Activated naive CD8-positive, alpha-beta T cell treated with anti-CD3 and anti-CD28 coated beads, Interleukin-2, amount 50 U/mL, for 24 hours (primary cell): ENCODE results near the gene PTPRN2.
"Not testable (repeated sequence)": the region's sequence is repeated elsewhere in the genome, so short reads cannot be mapped to it uniquely, and the experiment has no call there.

Experiments
- ATAC-seq: fragments of 150-1000 bp; cut with Tn5 transposase; one replicate; pipeline ENCODE4 v1.10.0; 2021
- DNase-seq: peaks from one replicate; pipeline ENCODE4 v3.0.0; 2021
- H3K27ac Mint-ChIP-seq: one replicate; pipeline ENCODE4 v1.8.0; 2021; ENCODE audit warnings: mild to moderate bottlenecking, mixed read lengths
- H3K27me3 Mint-ChIP-seq: one replicate; pipeline ENCODE4 v1.8.0; 2021; ENCODE audit warnings: mixed read lengths
- H3K36me3 Mint-ChIP-seq: one replicate; pipeline ENCODE4 v1.8.0; 2021; ENCODE audit warnings: low read depth, mixed read lengths
- H3K4me1 Mint-ChIP-seq: one replicate; pipeline ENCODE4 v1.8.0; 2021; ENCODE audit warnings: mixed read lengths
- H3K4me3 Mint-ChIP-seq: one replicate; pipeline ENCODE4 v1.8.0; 2021; ENCODE audit warnings: mild to moderate bottlenecking, moderate library complexity, mixed read lengths
- H3K9me3 Mint-ChIP-seq: one replicate; pipeline ENCODE4 v1.8.0; 2021; ENCODE audit warnings: mixed read lengths

The PTPRN2 gene

DNA sequence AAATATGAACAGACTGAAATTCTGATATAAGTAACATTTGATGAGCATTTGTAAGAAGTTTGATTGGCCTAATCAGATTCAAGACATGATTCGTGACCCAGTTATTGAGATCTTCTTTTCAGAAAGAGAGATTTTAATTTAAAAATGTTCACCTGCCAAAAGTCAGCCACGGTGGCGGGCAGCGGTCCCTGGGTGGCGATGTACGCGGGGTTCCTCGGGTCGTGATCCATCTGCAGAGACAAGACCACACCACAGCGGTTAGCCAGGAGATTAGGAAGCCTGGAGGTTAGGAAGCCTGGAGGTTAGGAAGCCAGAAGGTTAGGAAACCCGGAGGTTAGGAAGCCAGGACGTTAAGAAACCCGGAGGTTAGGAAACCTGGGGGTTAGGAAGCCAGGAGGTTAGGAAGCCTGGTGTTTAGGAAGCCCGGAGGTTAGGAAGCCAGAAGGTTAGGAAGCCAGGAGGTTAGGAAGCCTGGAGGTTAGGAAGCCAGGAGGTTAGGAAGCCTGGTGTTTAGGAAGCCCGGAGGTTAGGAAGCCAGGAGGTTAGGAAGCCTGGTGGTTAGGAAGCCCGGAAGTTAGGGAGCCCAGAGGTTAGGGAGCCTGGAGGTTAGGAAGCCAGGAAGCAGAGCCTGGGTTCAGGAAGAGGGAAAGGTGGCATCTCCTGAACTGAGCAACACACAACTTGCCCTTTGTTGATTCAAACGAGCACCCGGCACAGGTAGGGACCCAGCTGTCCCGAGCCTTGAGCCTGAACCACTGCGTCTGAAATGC, 992.4 kb downstream of the PTPRN2 start:
- ATAC-seq, result no peak

DNA sequence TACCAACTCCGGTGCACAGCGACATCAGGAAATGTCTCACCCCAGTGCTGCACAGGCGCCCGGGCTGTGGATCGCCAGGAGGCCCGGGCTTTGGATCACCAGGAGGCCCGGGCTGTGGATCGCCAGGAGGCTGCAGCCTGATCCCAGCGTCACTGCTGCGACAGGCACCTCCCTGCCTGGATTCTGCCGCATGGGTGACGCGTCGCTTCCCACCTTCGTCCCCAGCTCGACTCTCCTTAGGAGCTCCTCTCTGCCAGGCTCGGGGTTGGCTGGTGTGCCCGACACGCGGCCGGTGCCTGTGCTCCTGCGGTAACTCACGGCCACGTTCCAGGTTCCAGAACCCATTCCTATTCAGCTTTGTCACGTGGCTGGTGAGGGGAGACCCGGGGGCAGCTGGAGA, 993.3 kb downstream of the PTPRN2 start:
- H3K27ac Mint-ChIP-seq, result no peak overlapping the region
- H3K4me1 Mint-ChIP-seq, result peaks cover 3% of the 10 kb centered on the region
- DNase-seq (no peak), ATAC-seq (no peak)
- no peak overlapping the region for H3K4me3 Mint-ChIP-seq
- H3K9me3 Mint-ChIP-seq, result no peaks in the 10 kb centered on the region
- H3K36me3 Mint-ChIP-seq, result no peaks in the 10 kb centered on the region
- peaks cover 3% of the 10 kb centered on the region for H3K27me3 Mint-ChIP-seq

More for the DNA sequence above, 992.4 kb downstream of the PTPRN2 start:
- Mint-ChIP-seq H3K4me1 (peaks cover 3% of the 10 kb centered on the region), H3K36me3 (no peaks in the 10 kb centered on the region), H3K27me3 (peaks cover 3% of the 10 kb centered on the region), H3K27ac (no peak overlapping the region), H3K4me3 (no peak overlapping the region), H3K9me3 (no peaks in the 10 kb centered on the region)
- no peak for DNase-seq

DNA sequence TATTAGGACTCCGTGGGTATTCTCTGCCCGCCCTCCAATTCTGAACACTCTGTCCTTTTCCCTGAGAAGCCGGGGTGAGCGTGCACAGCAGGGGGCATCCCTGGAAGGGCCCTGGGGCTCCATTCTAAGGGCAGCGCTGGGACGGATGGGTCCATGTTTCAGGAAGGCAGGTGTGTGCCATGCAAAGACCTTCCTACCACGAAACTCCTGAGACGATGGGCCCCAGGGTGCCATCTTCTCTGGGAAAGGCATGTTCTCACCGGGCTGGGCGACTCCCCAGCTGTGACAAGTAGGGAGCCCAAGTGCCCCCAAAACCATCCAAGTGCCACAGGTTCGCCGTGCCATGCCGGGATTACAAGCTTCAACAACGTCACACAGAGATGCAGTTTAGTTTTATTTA, 994.1 kb downstream of the PTPRN2 start:
- Mint-ChIP-seq H3K9me3 (no peaks in the 10 kb centered on the region), H3K27me3 (peaks cover 4% of the 10 kb centered on the region), H3K27ac (no peak overlapping the region), H3K4me3 (no peak overlapping the region), H3K36me3 (no peaks in the 10 kb centered on the region), H3K4me1 (peaks cover 3% of the 10 kb centered on the region)
- ATAC-seq (no peak), DNase-seq (no peak)

DNA sequence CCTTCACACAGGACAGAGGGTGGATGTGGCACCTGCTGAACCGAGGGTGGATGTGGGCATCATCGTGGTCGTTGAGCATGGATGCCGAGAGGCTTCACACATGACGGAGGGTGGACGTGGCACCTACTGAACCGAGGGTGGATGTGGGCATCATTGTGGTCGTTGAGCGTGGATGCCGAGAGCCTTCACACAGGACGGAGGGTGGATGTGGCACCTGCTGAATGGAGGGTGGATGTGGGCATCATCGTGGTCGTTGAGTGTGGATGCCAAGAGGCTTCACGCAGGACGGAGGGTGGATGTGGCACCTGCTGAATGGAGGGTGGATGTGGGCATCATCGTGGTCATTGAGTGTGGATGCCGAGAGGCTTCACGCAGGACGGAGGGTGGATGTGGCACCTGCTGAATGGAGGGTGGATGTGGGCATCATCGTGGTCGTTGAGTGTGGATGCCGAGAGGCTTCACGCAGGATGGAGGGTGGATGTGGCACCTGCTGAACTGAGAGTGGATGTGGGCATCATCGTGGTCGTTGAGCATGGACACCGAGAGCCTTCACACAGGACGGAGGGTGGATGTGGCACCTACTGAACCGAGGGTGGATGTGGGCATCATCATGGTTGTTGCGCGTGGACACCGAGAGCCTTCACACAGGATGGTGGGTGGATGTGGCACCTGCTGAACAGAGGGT, 994.8 kb downstream of the PTPRN2 start:
- H3K27ac Mint-ChIP-seq, H3K4me1 Mint-ChIP-seq, H3K4me3 Mint-ChIP-seq, H3K27me3 Mint-ChIP-seq, H3K36me3 Mint-ChIP-seq, ATAC-seq, DNase-seq, H3K9me3 Mint-ChIP-seq: not testable (repeated sequence)

DNA sequence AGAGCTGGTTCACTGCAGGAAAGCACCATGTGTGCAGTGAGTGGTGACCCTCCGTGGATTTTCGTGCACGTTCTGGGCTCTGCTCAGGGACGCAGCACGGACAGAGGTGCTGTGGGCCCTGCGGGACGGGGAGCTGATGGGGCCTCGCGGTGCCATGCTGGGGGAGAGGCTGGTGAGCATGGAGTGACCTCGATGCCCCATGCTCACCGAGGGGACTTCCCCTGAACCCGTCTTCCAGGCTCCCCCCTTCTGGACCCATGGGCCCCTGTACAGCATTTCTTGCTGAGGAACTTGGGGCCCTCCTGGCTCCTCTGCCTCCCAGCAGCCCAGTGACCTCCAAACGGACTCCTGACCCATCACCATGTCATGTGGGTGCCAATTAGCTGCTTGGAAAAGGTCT, 997.1 kb downstream of the PTPRN2 start:
- H3K4me1 Mint-ChIP-seq, result peaks cover 3% of the 10 kb centered on the region
- no peaks in the 10 kb centered on the region for H3K9me3 Mint-ChIP-seq
- no peak overlapping the region for H3K27ac Mint-ChIP-seq
- ATAC-seq (no peak), DNase-seq (no peak)
- no peak overlapping the region for H3K4me3 Mint-ChIP-seq
- peaks cover 15% of the 10 kb centered on the region for H3K27me3 Mint-ChIP-seq
- no peaks in the 10 kb centered on the region for H3K36me3 Mint-ChIP-seq

DNA sequence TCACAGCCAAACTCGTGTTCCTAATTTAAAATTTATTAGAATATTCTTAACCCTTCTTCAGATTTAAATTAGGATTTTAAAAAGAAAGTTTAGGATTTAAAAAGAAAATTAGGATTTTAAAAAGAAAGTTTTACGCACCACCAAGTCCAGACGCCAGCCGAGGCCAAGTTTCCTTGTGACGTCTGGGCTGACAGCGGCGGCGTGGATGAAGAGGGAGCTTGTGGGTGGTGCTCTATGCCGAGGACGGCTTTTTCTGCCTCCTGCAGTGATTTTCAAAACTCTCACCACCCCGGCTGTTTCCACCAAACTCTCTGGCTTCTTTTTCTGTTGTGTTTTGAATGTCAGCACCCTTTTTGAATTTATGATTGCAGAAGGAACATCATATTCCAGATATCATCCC, 997.9 kb downstream of the PTPRN2 start:
- Mint-ChIP-seq H3K27ac (no peak overlapping the region), H3K4me3 (no peak overlapping the region), H3K27me3 (peaks cover 18% of the 10 kb centered on the region), H3K9me3 (no peaks in the 10 kb centered on the region), H3K4me1 (peaks cover 5% of the 10 kb centered on the region), H3K36me3 (no peaks in the 10 kb centered on the region)
- DNase-seq, result no peak
- no peak for ATAC-seq

DNA sequence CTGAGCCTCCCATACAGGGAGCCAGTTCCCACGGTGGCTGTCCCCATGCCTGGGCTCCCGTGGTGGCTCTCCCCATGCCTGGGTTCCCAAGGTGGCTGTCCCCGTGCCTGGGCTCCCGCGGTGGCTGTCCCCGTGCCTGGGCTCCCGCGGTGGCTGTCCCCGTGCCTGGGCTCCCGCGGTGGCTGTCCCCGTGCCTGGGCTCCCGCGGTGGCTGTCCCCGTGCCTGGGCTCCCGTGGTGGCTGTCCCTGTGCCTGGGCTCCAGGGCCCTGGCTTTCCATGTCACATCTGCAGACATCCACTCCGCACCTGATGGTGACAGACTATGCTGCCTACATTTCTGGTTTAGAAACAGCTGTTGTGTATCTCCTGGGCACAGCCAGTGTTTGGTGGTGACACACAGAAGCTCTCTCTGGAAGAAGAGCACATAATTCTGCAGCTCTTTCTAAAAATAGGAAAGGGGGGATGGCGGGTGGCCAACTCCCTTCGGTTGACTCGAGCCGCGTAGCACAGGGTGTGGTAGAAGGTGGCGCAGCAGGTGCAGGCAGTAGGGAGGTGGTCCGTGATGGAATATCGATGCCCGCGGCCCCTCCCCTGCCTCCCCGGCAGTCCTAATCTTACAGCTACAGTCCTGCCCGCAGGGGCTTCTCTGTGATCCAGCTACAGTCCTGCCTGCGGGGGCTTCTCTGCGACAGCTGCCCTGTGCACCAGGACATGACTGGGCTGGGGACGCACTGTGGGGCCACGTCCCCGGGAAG, 999.6 kb downstream of the PTPRN2 start:
- no peaks in the 10 kb centered on the region for H3K36me3 Mint-ChIP-seq
- no peaks in the 10 kb centered on the region for H3K9me3 Mint-ChIP-seq
- DNase-seq (no peak), ATAC-seq (no peak)
- H3K27me3 Mint-ChIP-seq, result peaks cover 25% of the 10 kb centered on the region
- no peak overlapping the region for H3K4me3 Mint-ChIP-seq
- H3K4me1 Mint-ChIP-seq, result peaks cover 5% of the 10 kb centered on the region
- H3K27ac Mint-ChIP-seq, result no peak overlapping the region

DNA sequence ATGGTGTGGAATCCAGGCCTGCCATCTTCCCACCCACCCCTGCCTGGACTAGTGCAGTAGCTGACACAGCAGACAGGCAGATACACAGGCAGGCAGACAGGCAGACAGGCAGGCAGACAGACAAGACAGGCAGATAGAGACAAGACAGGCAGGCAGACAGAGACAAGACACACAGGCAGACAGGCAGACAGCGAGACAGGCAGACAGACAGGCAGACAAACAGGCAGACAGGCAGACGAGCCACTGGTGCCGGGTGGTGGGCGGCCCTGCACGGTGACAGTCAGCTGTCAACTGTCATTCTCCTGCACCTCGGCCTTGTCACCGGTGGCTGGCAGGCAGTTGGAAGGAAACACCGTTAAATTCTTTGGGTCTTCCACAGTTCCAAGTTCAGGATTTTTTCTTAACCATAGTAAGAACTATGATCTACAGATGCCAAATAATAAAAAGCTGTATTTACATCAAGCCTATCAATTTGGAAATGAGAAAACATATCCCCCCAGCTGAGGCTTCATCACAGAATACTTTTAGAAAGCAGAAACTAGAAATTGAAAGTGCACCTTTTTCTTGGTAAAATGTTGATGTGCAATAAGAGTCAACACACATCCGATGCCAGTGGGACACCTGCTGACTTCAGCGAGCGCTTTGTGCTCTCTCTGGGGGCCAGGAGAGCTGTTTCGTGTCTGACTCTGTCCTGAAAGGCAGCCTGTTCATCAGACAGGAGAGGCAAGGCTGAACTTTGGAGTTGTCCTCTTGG, 1000.4 kb downstream of the PTPRN2 start:
- Mint-ChIP-seq H3K4me3 (no peak overlapping the region), H3K27ac (no peak overlapping the region), H3K9me3 (no peaks in the 10 kb centered on the region), H3K27me3 (peaks cover 27% of the 10 kb centered on the region), H3K4me1 (peaks cover 5% of the 10 kb centered on the region), H3K36me3 (no peaks in the 10 kb centered on the region)
- DNase-seq (no peak), ATAC-seq (no peak)

DNA sequence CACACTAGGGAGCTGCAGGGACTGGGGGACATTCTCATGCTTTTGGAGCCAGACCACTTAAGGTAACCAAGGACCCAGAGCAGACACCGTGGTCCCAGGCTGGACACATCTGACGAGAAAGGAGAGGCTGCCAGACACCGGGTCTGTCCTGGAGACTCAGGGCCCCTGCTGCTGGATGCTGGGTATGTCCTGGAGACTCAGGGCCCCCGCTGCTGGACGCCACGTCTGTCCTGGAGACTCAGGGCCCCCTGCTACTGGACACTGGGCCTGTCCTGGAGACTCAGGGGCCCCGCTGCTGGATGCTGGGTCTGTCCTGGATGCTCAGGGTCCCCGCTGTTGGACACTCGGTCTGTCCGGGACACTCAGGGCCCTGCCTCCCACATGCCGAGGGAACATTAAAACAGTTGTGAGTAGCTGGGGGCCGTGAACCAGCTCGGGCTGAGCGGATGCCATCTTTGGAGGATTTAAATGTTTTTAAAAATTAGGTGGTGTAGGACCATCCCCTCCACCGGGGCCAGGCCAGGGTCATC, 1001.1 kb downstream of the PTPRN2 start:
- Mint-ChIP-seq H3K27ac (no peak overlapping the region), H3K27me3 (peaks cover 26% of the 10 kb centered on the region), H3K4me3 (no peak overlapping the region)

DNA sequence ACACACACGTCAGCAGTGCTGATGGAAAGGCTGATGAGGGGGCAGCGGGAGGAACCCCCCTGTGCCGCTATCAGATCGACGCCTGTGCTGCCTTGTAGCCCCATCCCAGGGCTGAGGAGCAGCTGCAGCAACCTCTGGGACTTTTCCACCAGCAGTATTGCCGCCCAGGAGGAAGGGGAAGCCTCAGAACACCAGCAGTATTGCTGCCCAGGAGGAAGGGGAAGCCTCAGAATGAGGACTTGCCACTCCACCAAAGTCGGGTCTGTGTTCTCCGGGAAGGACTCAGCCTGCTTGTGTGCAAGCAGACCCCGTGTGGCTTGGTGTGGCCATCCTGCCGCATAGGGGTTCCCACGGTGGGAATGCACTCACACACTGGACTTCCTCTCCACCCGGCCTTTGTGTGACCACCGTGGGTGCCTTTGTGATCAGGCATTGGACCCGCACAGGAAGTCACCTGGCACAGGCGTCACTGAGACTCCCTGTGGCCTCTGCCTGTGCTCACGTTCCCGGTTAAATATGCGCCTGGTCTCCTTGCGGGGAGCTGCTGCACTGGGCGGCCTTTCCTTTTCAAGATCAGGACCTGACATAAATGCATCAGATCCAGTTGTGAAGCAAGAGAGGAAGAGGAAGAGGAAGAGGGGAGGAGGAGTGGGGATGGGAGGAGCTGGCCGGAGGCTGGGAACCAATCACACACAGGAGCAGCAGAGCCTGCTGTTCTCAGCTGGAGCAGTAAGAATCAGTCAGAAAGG, 1002.3 kb downstream of the PTPRN2 start:
- no peak overlapping the region for H3K27ac Mint-ChIP-seq
- H3K4me1 Mint-ChIP-seq, result peaks cover 5% of the 10 kb centered on the region
- H3K27me3 Mint-ChIP-seq, result peaks cover 25% of the 10 kb centered on the region
- H3K9me3 Mint-ChIP-seq, result no peaks in the 10 kb centered on the region
- no peaks in the 10 kb centered on the region for H3K36me3 Mint-ChIP-seq
- DNase-seq, result no peak
- H3K4me3 Mint-ChIP-seq, result peak overlapping the region; percentile 53
- peak; percentile 48 for ATAC-seq

More for the DNA sequence above, 1001.1 kb downstream of the PTPRN2 start:
- ATAC-seq (no peak), DNase-seq (no peak)
- Mint-ChIP-seq H3K9me3 (no peaks in the 10 kb centered on the region), H3K36me3 (no peaks in the 10 kb centered on the region), H3K4me1 (peaks cover 5% of the 10 kb centered on the region)

DNA sequence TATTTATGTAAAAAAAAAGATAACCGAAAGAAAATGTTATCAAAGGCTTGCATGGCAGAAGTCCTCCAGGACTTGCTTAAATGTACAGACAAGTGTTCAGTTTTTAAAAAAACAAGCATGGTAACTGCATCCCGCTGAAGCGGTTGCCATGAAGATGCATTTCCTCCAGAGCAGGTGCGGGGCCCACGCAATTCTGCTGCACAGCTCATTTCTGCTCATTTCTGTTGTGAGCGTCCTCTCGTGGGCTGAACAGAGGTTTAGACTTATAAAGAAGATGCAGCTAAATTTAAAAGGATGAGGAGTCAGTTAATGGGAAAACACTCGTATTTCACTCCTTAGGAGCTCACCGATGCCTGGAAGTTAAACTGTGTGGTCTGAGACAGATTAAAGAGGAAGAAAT, 1003.2 kb downstream of the PTPRN2 start:
- Mint-ChIP-seq H3K27ac (no peak overlapping the region), H3K4me3 (no peak overlapping the region)

DNA sequence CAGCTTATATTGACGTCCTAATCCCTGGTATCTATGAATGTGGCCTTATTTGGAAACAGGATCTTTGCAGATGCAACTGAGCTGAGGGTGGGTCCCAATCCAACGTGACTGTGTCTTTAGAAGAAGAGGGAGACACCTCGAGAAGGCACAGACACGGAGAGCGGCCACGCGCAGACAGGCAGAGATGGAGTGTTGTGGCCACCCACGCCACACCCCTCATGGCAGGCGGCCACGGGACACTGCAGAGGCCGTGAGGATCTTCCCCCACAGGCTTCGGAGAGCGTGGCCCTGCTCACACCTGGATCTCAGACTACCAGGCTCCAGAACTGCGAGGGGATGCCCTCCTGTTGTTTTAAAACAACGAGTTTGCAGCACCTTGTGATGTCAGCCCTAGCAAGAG, 1005.9 kb downstream of the PTPRN2 start:
- DNase-seq (no peak), ATAC-seq (no peak)
- Mint-ChIP-seq H3K27me3 (peaks cover 20% of the 10 kb centered on the region), H3K36me3 (no peaks in the 10 kb centered on the region), H3K9me3 (no peaks in the 10 kb centered on the region), H3K4me1 (peaks cover 6% of the 10 kb centered on the region), H3K4me3 (no peak overlapping the region), H3K27ac (no peak overlapping the region)

More for the DNA sequence above, 1003.2 kb downstream of the PTPRN2 start:
- H3K4me1 Mint-ChIP-seq, result peaks cover 5% of the 10 kb centered on the region
- peaks cover 25% of the 10 kb centered on the region for H3K27me3 Mint-ChIP-seq
- H3K9me3 Mint-ChIP-seq, result no peaks in the 10 kb centered on the region
- ATAC-seq (no peak), DNase-seq (no peak)
- H3K36me3 Mint-ChIP-seq, result no peaks in the 10 kb centered on the region

DNA sequence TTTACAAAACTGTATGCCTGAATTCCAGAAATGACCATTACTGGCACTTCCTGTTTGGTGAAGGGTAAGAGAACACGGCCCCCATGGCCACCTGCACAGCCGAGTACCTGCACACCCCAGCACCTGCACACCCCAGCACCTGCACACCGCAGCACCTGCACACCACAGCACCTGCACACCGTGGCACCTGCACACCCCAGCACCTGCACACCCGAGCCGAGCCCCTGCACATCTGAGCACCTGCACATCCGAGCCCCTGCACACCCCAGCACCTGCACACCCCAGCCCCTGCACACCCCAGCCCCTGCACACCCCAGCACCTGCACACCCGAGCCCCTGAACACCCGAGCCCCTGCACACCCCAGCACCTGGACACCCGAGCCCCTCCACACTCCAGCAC, 1007.3 kb downstream of the PTPRN2 start:
- peaks cover 15% of the 10 kb centered on the region for H3K4me1 Mint-ChIP-seq
- no peaks in the 10 kb centered on the region for H3K36me3 Mint-ChIP-seq
- DNase-seq (no peak), ATAC-seq (no peak)
- no peak overlapping the region for H3K27ac Mint-ChIP-seq
- no peak overlapping the region for H3K4me3 Mint-ChIP-seq
- H3K9me3 Mint-ChIP-seq, result no peaks in the 10 kb centered on the region
- peaks cover 11% of the 10 kb centered on the region for H3K27me3 Mint-ChIP-seq
